ENCODE results near the gene TEKT2. TPM values are rescaled to one million over a fixed set of nuclear protein-coding genes. Genes with fewer than 3 reads are reported as not detected.

The TEKT2 gene
- total RNA-seq, 1 experiment from 2014 or later = 0.20 TPM

- Mint-ChIP-seq H3K4me1 (peaks cover 6 to 12% of the 10 kb centered on the region in 2 experiments), H3K4me3 (no peak overlapping the region; a peak in 1 of 5 replicates), H3K27me3 (ENCODE audit: low read depth) (no peaks in the 10 kb centered on the region), H3K27ac (peak overlapping the region in 1 of 3 experiments; percentile 44; a peak in 2 of 7 replicates), H3K36me3 (ENCODE audit: insufficient read depth in 1 of 3, low read depth in 3 of 3) (peaks cover 6 to 36% (median 17%) of the 10 kb centered on the region in 3 experiments; a peak in 6 of 7 replicates), H3K9me3 (no peaks in the 10 kb centered on the region)
- Histone ChIP-seq H2BK20ac (ENCODE audit: low read depth, low read length, poor library complexity, severe bottlenecking) (no peak overlapping the region), H3K4ac (ENCODE audit: low read depth, low read length) (no peak overlapping the region), H3K79me1 (ENCODE audit: insufficient read depth, low read depth, low read length, poor library complexity, severe bottlenecking) (no peaks in the 10 kb centered on the region), H3T11ph (ENCODE audit: low read length) (no peak overlapping the region), H3K14ac (ENCODE audit: insufficient read depth, low read length) (no peak overlapping the region), H3K9ac (ENCODE audit: extremely low read depth, insufficient read length, low read length) (no peak overlapping the region), H3K23ac (ENCODE audit: insufficient read length, low read depth, low read length) (no peak overlapping the region), H3K18ac (ENCODE audit: insufficient read length, low read depth, low read length) (no peak overlapping the region), H4K5ac (ENCODE audit: insufficient read length, low read depth, low read length) (no peak overlapping the region), H3K23me2 (ENCODE audit: insufficient read length, low read depth, low read length, poor library complexity, severe bottlenecking) (no peaks in the 10 kb centered on the region), H2BK120ac (ENCODE audit: low read depth, low read length, poor library complexity, severe bottlenecking) (no peak overlapping the region), H4K8ac (replicated peaks; ENCODE audit: insufficient read length, low read depth, low read length) (no peak overlapping the region), H4K91ac (ENCODE audit: insufficient read length, low read depth, low read length) (no peak overlapping the region), H2BK5ac (ENCODE audit: insufficient read length, low read length) (no peak overlapping the region), H3K27ac (ENCODE audit: insufficient read length, low read depth, low read length) (no peak overlapping the region), H3K79me2 (ENCODE audit: insufficient read depth, low read length) (no peaks in the 10 kb centered on the region), H3K27me3 (ENCODE audit: insufficient read depth, low read length) (no peaks in the 10 kb centered on the region), H2BK15ac (ENCODE audit: low read depth, low read length) (no peak overlapping the region), H2BK12ac (ENCODE audit: insufficient read length, low read depth, low read length) (no peak overlapping the region), H3K4me2 (ENCODE audit: insufficient read depth, insufficient read length, low read length) (no peak overlapping the region), H3K9me3 (ENCODE audit: control insufficient read depth, low read depth, low read length) (no peaks in the 10 kb centered on the region), H3K56ac (ENCODE audit: insufficient read length, low read depth, low read length) (no peak overlapping the region), H2AFZ (ENCODE audit: low read length) (no peak overlapping the region), H3K4me1 (ENCODE audit: insufficient read depth, low read length) (0 out of 2 replicates have a peak, but pooled peaks cover 2% of the 10 kb centered on the region), H2AK5ac (ENCODE audit: insufficient read length, low read length) (no peak overlapping the region), H4K20me1 (ENCODE audit: control insufficient read depth, insufficient read depth, insufficient read length) (no peaks in the 10 kb centered on the region)
- no peak for TF ChIP-seq CTCF (conservative IDR thresholded peaks at IDR 0.05)
- WGBS (ENCODE audit: extremely low coverage, insufficient read length, low lambda C conversion rate) = no CpG with 5 or more reads among the region's 1 CpG
- DNase-seq = no peak
Observed at GRCh38 chr1:36136535-36136934, 52.6 kb downstream of the TEKT2 start.

All from H9 (cell line).